Natural killer cell (primary cell): ENCODE data around the gene PRSS33. TPM values are rescaled to one million over a fixed set of nuclear protein-coding genes. Genes with fewer than 3 reads are reported as not detected.

Source experiments
- ATAC-seq, 3 donors: fragments of 150-1000 bp in 2 of 3; fragments of 200-7000 bp in 1 of 3; cut with Tn5 transposase; 1 replicate in 1 of 3; 2 replicates in 2 of 3; pipeline ENCODE4 v1.10.0; 2021; ENCODE audit warnings: mild to moderate bottlenecking in 2 of 3, moderate library complexity in 2 of 3
- DNase-seq, 2 donors: peaks; one replicate each; pipeline versions ENCODE4 v3.0.0 to v3.0.0-alpha.2; 2013 to 2021; ENCODE audit warnings: mixed read lengths in 1 of 2
- H3K27ac ChIP-seq: one replicate; pipeline ENCODE4 v1.5.1; 2013; ENCODE audit warnings: mild to moderate bottlenecking, low read length
- H3K27me3 ChIP-seq: one replicate; pipeline ENCODE4 v1.6.1; 2013; ENCODE audit warnings: low read length; ENCODE audit not compliant: control insufficient read depth, insufficient read depth
- H3K36me3 ChIP-seq: one replicate; pipeline ENCODE4 v1.6.1; 2013; ENCODE audit warnings: low read length; ENCODE audit not compliant: control insufficient read depth, insufficient read depth
- H3K4me1 ChIP-seq: one replicate; pipeline ENCODE4 v1.6.1; 2013; ENCODE audit warnings: low read length; ENCODE audit not compliant: control insufficient read depth, insufficient read depth
- H3K4me3 ChIP-seq: one replicate; pipeline ENCODE4 v1.5.1; 2013; ENCODE audit warnings: low read length
- H3K9me3 ChIP-seq: one replicate; pipeline ENCODE4 v1.6.1; 2013; ENCODE audit warnings: low read length; ENCODE audit not compliant: control insufficient read depth, insufficient read depth
- H3K27ac Mint-ChIP-seq, 2 donors: one replicate each; pipeline ENCODE4 v1.8.0; 2022; ENCODE audit warnings: mild to moderate bottlenecking in 2 of 2, mixed read lengths in 2 of 2, moderate library complexity in 1 of 2
- H3K27me3 Mint-ChIP-seq, 2 donors: one replicate each; pipeline ENCODE4 v1.8.0; 2022; ENCODE audit warnings: low read depth in 2 of 2, mixed read lengths in 2 of 2
- H3K36me3 Mint-ChIP-seq: one replicate; pipeline ENCODE4 v1.8.0; 2022; ENCODE audit warnings: mixed read lengths
- H3K4me1 Mint-ChIP-seq, 2 donors: one replicate each; pipeline ENCODE4 v1.8.0; 2022; ENCODE audit warnings: mixed read lengths in 2 of 2
- H3K4me3 Mint-ChIP-seq: one replicate; pipeline ENCODE4 v1.8.0; 2022; ENCODE audit warnings: mild to moderate bottlenecking, moderate library complexity, mixed read lengths
- H3K9me3 Mint-ChIP-seq, 2 donors: one replicate each; pipeline ENCODE4 v1.8.0; 2022; ENCODE audit warnings: mixed read lengths in 2 of 2
- CTCF ChIP-seq: fragments of 200-600 bp; IDR thresholded peaks from one replicate; pipeline ENCODE4 v1.8.0; 2022; ENCODE audit warnings: antibody characterized with exemption
- WGBS: methylation state at CpG from one replicate; pipeline ENCODE4 v1.1.7; 2013; ENCODE audit warnings: missing lambda C conversion rate; ENCODE audit not compliant: insufficient coverage; 5-methylcytosine and 5-hydroxymethylcytosine counted together
- intact Hi-C: fragments of 100-400 bp; cut with micrococcal nuclease; formaldehyde crosslinking; loops from one replicate; pipeline ENCODE4 v1.14.2; 2022
- total RNA-seq, 4 donors: library from RNA; stranded (reverse); fragments of 120-200 nt in 1 of 4; gene quantifications; one replicate each; pipeline versions ENCODE4 v1.2.3 to v1.2.4, GENCODE V29; 2013 to 2022

PRSS33 gene
- total RNA-seq, 3 donors from 2014 or later (not counting 1 experiment from before 2014, with no cell fraction given), result 0.20 to 0.63 (median 0.54) TPM

- peak overlapping the region; percentile 73 to 84 for H3K27ac Mint-ChIP-seq
- 91% methylated on average over 14 of the region's 14 CpGs for WGBS
- Histone ChIP-seq H3K9me3 (no peaks in the 10 kb centered on the region), H3K27me3 (no peaks in the 10 kb centered on the region), H3K27ac (no peak overlapping the region), H3K36me3 (peaks cover 88% of the 10 kb centered on the region), H3K4me3 (no peak overlapping the region), H3K4me1 (peaks cover 15% of the 10 kb centered on the region)
- H3K4me1 Mint-ChIP-seq, result peaks cover 25 to 36% of the 10 kb centered on the region in 2 donors
- H3K36me3 Mint-ChIP-seq, result peaks cover 8% of the 10 kb centered on the region
- intact Hi-C loops, result no loop called here
- H3K9me3 Mint-ChIP-seq, result no peaks in the 10 kb centered on the region
- DNase-seq, result peak in 1 of 2 donors; percentile 18
- H3K4me3 Mint-ChIP-seq, result peak overlapping the region; percentile 17
- peak in 1 of 3 donors; percentile 3 for ATAC-seq
- H3K27me3 Mint-ChIP-seq, result no peaks in the 10 kb centered on the region
- no peak for TF ChIP-seq CTCF
Observed at GRCh38 chr16:2769675-2770056, 17.7 kb downstream of the PRSS33 start.

GRCh38 chr16:2769100-2769529, 18.2 kb downstream of the PRSS33 start:
- Mint-ChIP-seq H3K27me3 (no peaks in the 10 kb centered on the region), H3K27ac (peak overlapping the region; percentile 73 to 84), H3K36me3 (peaks cover 8% of the 10 kb centered on the region), H3K4me3 (no peak overlapping the region), H3K4me1 (peaks cover 25 to 36% of the 10 kb centered on the region in 2 donors), H3K9me3 (no peaks in the 10 kb centered on the region)
- H3K27ac ChIP-seq, result no peak overlapping the region
- no peak for TF ChIP-seq CTCF
- intact Hi-C loops, result no loop called here
- no peak for ATAC-seq
- H3K36me3 ChIP-seq, result peaks cover 88% of the 10 kb centered on the region
- no peak for DNase-seq
- no peak overlapping the region for H3K4me3 ChIP-seq
- H3K27me3 ChIP-seq, result no peaks in the 10 kb centered on the region
- H3K9me3 ChIP-seq, result no peaks in the 10 kb centered on the region
- WGBS, result 92% methylated on average over 9 of the region's 11 CpGs
- peaks cover 15% of the 10 kb centered on the region for H3K4me1 ChIP-seq

GRCh38 chr16:2768403-2769089, 18.8 kb downstream of the PRSS33 start:
- Mint-ChIP-seq H3K4me1 (peaks cover 25 to 36% of the 10 kb centered on the region in 2 donors), H3K27ac (peak overlapping the region; percentile 73 to 84), H3K36me3 (peaks cover 13% of the 10 kb centered on the region), H3K9me3 (no peaks in the 10 kb centered on the region), H3K4me3 (peak overlapping the region; percentile 42), H3K27me3 (no peaks in the 10 kb centered on the region)
- WGBS, result 92% methylated on average over 16 of the region's 17 CpGs
- H3K27ac ChIP-seq, result no peak overlapping the region
- peaks cover 91% of the 10 kb centered on the region for H3K36me3 ChIP-seq
- H3K4me3 ChIP-seq, result no peak overlapping the region
- no peaks in the 10 kb centered on the region for H3K27me3 ChIP-seq
- intact Hi-C loops, result no loop called here
- H3K4me1 ChIP-seq, result peaks cover 15% of the 10 kb centered on the region
- TF ChIP-seq CTCF, result no peak
- DNase-seq (no peak), ATAC-seq (no peak)
- H3K9me3 ChIP-seq, result no peaks in the 10 kb centered on the region

- no peaks in the 10 kb centered on the region for H3K27me3 Mint-ChIP-seq
- H3K27ac Mint-ChIP-seq, result peak overlapping the region; percentile 67 to 84
- intact Hi-C loops, result no loop called here
- H3K4me3 ChIP-seq, result no peak overlapping the region
- no peaks in the 10 kb centered on the region for H3K9me3 Mint-ChIP-seq
- peaks cover 18% of the 10 kb centered on the region for H3K36me3 Mint-ChIP-seq
- H3K27me3 ChIP-seq, result no peaks in the 10 kb centered on the region
- TF ChIP-seq CTCF, result no peak
- peaks cover 29 to 43% of the 10 kb centered on the region in 2 donors for H3K4me1 Mint-ChIP-seq
- H3K9me3 ChIP-seq, result no peaks in the 10 kb centered on the region
- DNase-seq, result no peak
- no peak for ATAC-seq
- H3K27ac ChIP-seq, result no peak overlapping the region
- peaks cover 95% of the 10 kb centered on the region for H3K36me3 ChIP-seq
- peak overlapping the region; percentile 42 for H3K4me3 Mint-ChIP-seq
- WGBS, result 89% methylated on average over 14 of the region's 14 CpGs
- H3K4me1 ChIP-seq, result peaks cover 15% of the 10 kb centered on the region
Observed at GRCh38 chr16:2767891-2768290, 19.5 kb downstream of the PRSS33 start.
